NCI-H2107 treated with DMSO at 0.1 percent for 48 hours (cell line): ENCODE measurements around the gene KCNMB1.
"Not testable (repeated sequence)": the region's sequence is repeated elsewhere in the genome, so short reads cannot be mapped to it uniquely, and the experiment has no call there.

ENCODE experiments used
- DNase-seq: peaks from one replicate; lab custom pipeline; 2025; ENCODE audit not compliant: unreplicated experiment; lab: John Stamatoyannopoulos, UW

KCNMB1 gene

GRCh38 chr5:170378740-170379139, 10.4 kb downstream of the KCNMB1 start:
- no peak for DNase-seq

- DNase-seq = no peak
Observed at GRCh38 chr5:170377027-170377426, 12.1 kb downstream of the KCNMB1 start.

GRCh38 chr5:170376526-170376925, 12.6 kb downstream of the KCNMB1 start:
- not testable (repeated sequence) for DNase-seq

GRCh38 chr5:170375283-170375682, 13.9 kb downstream of the KCNMB1 start:
- DNase-seq = no peak

- DNase-seq = no peak
Observed at GRCh38 chr5:170372971-170373370, 16.2 kb downstream of the KCNMB1 start.

- DNase-seq = no peak
Observed at GRCh38 chr5:170368586-170368985, 20.6 kb downstream of the KCNMB1 start.

GRCh38 chr5:170366276-170366675, 22.9 kb downstream of the KCNMB1 start:
- DNase-seq = no peak

GRCh38 chr5:170365831-170366230, 23.3 kb downstream of the KCNMB1 start:
- DNase-seq = no peak

GRCh38 chr5:170365011-170365410, 24.2 kb downstream of the KCNMB1 start:
- DNase-seq = no peak

GRCh38 chr5:170363671-170364070, 25.5 kb downstream of the KCNMB1 start:
- DNase-seq = no peak

GRCh38 chr5:170362656-170363055, 26.5 kb downstream of the KCNMB1 start:
- DNase-seq = no peak

GRCh38 chr5:170362102-170362501, 27.1 kb downstream of the KCNMB1 start:
- no peak for DNase-seq

GRCh38 chr5:170361616-170362015, 27.6 kb downstream of the KCNMB1 start:
- no peak for DNase-seq

GRCh38 chr5:170361116-170361515, 28.1 kb downstream of the KCNMB1 start:
- DNase-seq = no peak

- DNase-seq = no peak
Observed at GRCh38 chr5:170360709-170361108, 28.5 kb downstream of the KCNMB1 start.

GRCh38 chr5:170357955-170358444, 31.2 kb downstream of the KCNMB1 start:
- no peak for DNase-seq

GRCh38 chr5:170355601-170356098, 33.5 kb downstream of the KCNMB1 start:
- DNase-seq = no peak

GRCh38 chr5:170353961-170354360, 35.2 kb downstream of the KCNMB1 start:
- peak; percentile 44 for DNase-seq

- DNase-seq = no peak
Observed at GRCh38 chr5:170353011-170353761, 36.0 kb downstream of the KCNMB1 start.

GRCh38 chr5:170348137-170348633, 41.0 kb downstream of the KCNMB1 start:
- no peak for DNase-seq

- DNase-seq = no peak
Observed at GRCh38 chr5:170347022-170347567, 42.1 kb downstream of the KCNMB1 start.

GRCh38 chr5:170345971-170346370, 43.2 kb downstream of the KCNMB1 start:
- DNase-seq = no peak
